DOHH2 (cell line): ENCODE results near the gene CEP112.

Experiments
- H3F3A ChIP-seq: fragments of 200-600 bp; sonication (generic), shearing (Covaris generic); 2 replicates; pipeline ENCODE4 v1.6.0; 2016; ENCODE audit warnings: antibody characterized with exemption, mild to moderate bottlenecking; ENCODE audit not compliant: control insufficient read depth, insufficient read depth
- H3K27ac ChIP-seq: fragments of 200-600 bp; sonication (generic); 2 replicates; pipeline ENCODE4 v1.5.1; 2014; ENCODE audit warnings: low read depth, mild to moderate bottlenecking, low read length, moderate library complexity
- H3K27me3 ChIP-seq: fragments of 200-600 bp; sonication (generic); 2 replicates; pipeline ENCODE4 v1.6.1; 2014; ENCODE audit warnings: mild to moderate bottlenecking, low read length, mixed read lengths; ENCODE audit not compliant: control insufficient read depth
- H3K36me3 ChIP-seq: fragments of 200-600 bp; sonication (generic); 2 replicates; pipeline ENCODE4 v1.6.1; 2014; ENCODE audit warnings: mild to moderate bottlenecking, low read length, moderate library complexity, mixed read lengths; ENCODE audit not compliant: control insufficient read depth
- H3K4me1 ChIP-seq: fragments of 200-600 bp; sonication (generic); 2 replicates; pipeline ENCODE4 v1.6.1; 2014; ENCODE audit warnings: mild to moderate bottlenecking, low read length, mixed read lengths; ENCODE audit not compliant: control insufficient read depth
- H3K4me2 ChIP-seq: fragments of 200-600 bp; sonication (generic); 2 replicates; pipeline ENCODE4 v1.6.0; 2014; ENCODE audit warnings: mild to moderate bottlenecking, low read length, moderate library complexity
- H3K4me3 ChIP-seq: fragments of 200-600 bp; sonication (generic); 2 replicates; pipeline ENCODE4 v1.5.1; 2014; ENCODE audit warnings: mild to moderate bottlenecking, low read length, mixed read lengths
- H3K79me2 ChIP-seq: fragments of 200-600 bp; sonication (generic); 2 replicates; pipeline ENCODE4 v1.6.1; 2014; ENCODE audit warnings: mild to moderate bottlenecking, low read length, mixed read lengths; ENCODE audit not compliant: control insufficient read depth
- H3K9me2 ChIP-seq: fragments of 200-600 bp; sonication (generic); replicated peaks from 2 replicates; pipeline ENCODE4 v1.6.1; 2014; ENCODE audit warnings: mild to moderate bottlenecking, low read length, mixed read lengths; ENCODE audit not compliant: control insufficient read depth
- H3K9me3 ChIP-seq: fragments of 200-600 bp; sonication (generic); 2 replicates; pipeline ENCODE4 v1.6.1; 2014; ENCODE audit warnings: antibody characterized with exemption, low read length, mixed read lengths; ENCODE audit not compliant: control insufficient read depth, insufficient read depth
- H4K20me1 ChIP-seq: fragments of 200-600 bp; sonication (generic); 2 replicates; pipeline ENCODE4 v1.6.0; 2014; ENCODE audit warnings: low read depth, mild to moderate bottlenecking, antibody characterized with exemption, low read length, moderate library complexity; ENCODE audit not compliant: control insufficient read depth, insufficient read depth
- EZH2phosphoT487 ChIP-seq: fragments of 200-600 bp; sonication (generic); IDR thresholded peaks from 2 replicates; pipeline ENCODE4 v1.6.1; 2017; ENCODE audit warnings: borderline replicate concordance, mild to moderate bottlenecking, antibody characterized with exemption, low read length, moderate library complexity, mixed read lengths
- TF ChIP-seq, protein P1 (sequence below): fragments of 200-600 bp; sonication (generic); IDR thresholded peaks from one replicate; pipeline ENCODE4 v1.5.1; 2014; ENCODE audit warnings: antibody characterized with exemption, mild to moderate bottlenecking, low read depth, low read length; ENCODE audit not compliant: poor library complexity, severe bottlenecking

CEP112 gene

DNA sequence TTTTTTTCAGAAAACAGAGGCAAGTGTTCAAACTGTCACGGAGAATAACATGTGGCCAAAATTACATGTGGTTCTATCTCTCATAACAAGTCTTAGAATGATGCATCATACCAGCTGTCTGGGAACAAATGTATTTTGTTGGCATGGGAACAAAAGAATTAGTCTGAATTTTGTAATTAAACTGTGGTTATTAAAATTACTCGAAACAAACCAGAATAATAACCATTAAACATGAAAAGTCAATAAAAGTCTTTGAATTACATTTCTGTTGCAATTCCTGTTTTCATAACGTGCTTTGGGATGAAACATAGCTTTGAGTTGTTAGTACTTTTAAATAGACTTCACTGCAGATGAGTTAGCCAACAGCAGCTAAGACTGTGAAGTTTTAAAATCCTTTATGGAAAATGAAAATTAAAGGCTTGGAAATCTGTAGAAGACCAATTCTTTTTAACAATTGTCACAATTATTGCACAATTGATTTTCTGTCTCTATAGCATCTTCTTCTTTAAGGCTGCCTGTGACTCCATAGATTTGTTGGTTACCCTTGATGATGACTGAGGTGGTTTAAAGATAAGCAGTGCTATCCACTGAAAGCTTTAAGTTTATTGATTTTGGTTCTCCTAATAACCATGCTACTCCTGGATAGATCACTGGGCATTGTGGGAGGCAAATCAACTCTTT, 512.6 kb downstream of the CEP112 start:
- Histone ChIP-seq H3K4me3 (no peak overlapping the region), H3K4me1 (no peaks in the 10 kb centered on the region), H3K27me3 (no peaks in the 10 kb centered on the region), H3K9me3 (no peaks in the 10 kb centered on the region), H3K4me2 (no peak overlapping the region), H3K27ac (no peak overlapping the region), H3K79me2 (no peaks in the 10 kb centered on the region), H3F3A (no peaks in the 10 kb centered on the region), H4K20me1 (no peaks in the 10 kb centered on the region), H3K9me2 (no peaks in the 10 kb centered on the region), H3K36me3 (no peaks in the 10 kb centered on the region)
- TF ChIP-seq, protein P1, sequence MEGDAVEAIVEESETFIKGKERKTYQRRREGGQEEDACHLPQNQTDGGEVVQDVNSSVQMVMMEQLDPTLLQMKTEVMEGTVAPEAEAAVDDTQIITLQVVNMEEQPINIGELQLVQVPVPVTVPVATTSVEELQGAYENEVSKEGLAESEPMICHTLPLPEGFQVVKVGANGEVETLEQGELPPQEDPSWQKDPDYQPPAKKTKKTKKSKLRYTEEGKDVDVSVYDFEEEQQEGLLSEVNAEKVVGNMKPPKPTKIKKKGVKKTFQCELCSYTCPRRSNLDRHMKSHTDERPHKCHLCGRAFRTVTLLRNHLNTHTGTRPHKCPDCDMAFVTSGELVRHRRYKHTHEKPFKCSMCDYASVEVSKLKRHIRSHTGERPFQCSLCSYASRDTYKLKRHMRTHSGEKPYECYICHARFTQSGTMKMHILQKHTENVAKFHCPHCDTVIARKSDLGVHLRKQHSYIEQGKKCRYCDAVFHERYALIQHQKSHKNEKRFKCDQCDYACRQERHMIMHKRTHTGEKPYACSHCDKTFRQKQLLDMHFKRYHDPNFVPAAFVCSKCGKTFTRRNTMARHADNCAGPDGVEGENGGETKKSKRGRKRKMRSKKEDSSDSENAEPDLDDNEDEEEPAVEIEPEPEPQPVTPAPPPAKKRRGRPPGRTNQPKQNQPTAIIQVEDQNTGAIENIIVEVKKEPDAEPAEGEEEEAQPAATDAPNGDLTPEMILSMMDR, result no peak
- TF ChIP-seq EZH2phosphoT487, result no peak

DNA sequence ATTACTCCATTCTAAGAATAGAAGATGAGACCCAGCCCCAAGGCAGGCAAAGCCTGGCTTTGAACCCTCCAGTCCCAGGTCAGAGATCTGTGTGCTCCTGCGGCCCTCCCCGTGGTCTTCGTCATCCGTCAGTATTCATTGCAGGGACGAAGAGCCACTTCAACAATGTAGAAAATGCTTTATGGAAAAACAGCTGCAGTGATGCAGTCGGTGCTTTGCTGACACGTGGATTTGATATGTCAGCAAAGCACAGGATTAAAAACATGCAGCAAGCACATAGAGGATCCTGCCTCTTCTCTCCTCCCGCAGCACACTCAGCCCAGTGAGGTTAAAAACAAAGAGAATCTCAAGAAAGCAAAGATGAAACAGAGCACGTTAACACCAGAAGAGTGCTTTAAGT, 513.4 kb downstream of the CEP112 start:
- no peaks in the 10 kb centered on the region for H3K9me2 ChIP-seq
- H3K9me3 ChIP-seq, result no peaks in the 10 kb centered on the region
- H4K20me1 ChIP-seq, result no peaks in the 10 kb centered on the region
- H3K27ac ChIP-seq, result no peak overlapping the region
- H3K36me3 ChIP-seq, result no peaks in the 10 kb centered on the region
- no peak overlapping the region for H3K4me3 ChIP-seq
- H3K4me1 ChIP-seq, result no peaks in the 10 kb centered on the region
- H3K79me2 ChIP-seq, result no peaks in the 10 kb centered on the region
- no peaks in the 10 kb centered on the region for H3K27me3 ChIP-seq
- no peak for TF ChIP-seq EZH2phosphoT487
- no peaks in the 10 kb centered on the region for H3F3A ChIP-seq
- H3K4me2 ChIP-seq, result no peak overlapping the region

DNA sequence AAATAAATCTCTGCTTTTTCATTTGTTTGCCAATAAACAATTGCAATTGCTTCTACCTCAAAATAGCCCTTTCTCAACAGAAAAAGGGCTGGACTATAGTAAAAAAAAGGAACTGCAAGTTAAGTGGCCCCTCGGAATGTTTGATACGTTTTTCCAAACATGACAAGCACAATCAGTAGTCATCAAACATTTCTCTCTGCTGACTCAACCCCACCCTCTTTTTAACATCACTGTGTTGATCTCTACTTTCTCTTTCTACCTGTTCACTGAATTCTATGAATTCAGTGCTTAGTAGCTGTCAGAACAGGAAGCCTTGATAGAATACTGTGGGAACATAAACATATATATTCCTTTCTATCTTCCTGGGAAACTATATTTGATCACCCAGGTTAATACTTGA, 514.0 kb downstream of the CEP112 start:
- no peaks in the 10 kb centered on the region for H3K36me3 ChIP-seq
- no peaks in the 10 kb centered on the region for H4K20me1 ChIP-seq
- H3K9me3 ChIP-seq, result no peaks in the 10 kb centered on the region
- no peak overlapping the region for H3K4me3 ChIP-seq
- H3K9me2 ChIP-seq, result no peaks in the 10 kb centered on the region
- H3K27me3 ChIP-seq, result no peaks in the 10 kb centered on the region
- H3K79me2 ChIP-seq, result no peaks in the 10 kb centered on the region
- H3K4me1 ChIP-seq, result no peaks in the 10 kb centered on the region
- no peak for TF ChIP-seq EZH2phosphoT487
- TF ChIP-seq, protein P1, result no peak
- no peak overlapping the region for H3K27ac ChIP-seq
- no peaks in the 10 kb centered on the region for H3F3A ChIP-seq
- no peak overlapping the region for H3K4me2 ChIP-seq

DNA sequence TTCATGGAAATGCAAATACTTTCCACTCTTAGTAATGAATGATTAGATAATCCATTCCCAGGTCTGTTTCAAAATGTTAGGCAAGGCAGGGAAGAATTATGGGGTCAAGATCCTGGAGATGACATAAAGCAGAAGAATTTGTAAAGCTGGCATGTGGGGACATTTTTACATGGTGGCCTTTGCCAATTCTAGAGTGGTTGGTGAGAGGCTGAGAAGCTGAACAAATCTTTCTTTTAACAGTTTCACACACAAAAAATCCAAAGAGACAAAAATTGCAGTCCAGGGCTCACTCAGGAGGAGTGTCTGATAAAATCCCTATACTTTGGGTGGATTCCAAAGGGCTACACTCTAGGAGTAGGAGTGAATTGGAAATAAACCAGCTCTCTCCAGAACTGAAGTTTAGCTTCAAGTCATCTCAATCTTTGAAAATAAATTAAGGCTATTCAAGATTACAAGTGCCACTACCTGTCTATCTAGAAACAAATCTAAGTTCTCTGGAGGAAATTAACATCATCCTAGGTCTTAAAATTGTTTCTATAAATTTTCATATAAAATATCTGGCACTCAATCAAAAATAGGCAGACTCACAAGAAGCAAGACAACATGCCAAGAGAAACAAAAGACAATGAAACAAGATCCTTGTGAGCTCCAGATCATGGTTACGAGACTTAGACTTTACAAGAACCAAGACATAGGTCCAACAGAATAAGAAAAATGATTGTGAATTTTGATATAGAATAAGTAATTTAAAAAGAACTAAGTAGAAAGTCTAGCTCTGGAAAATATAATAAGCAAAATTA, 517.5 kb downstream of the CEP112 start:
- Histone ChIP-seq H3K4me2 (no peak overlapping the region), H3K36me3 (no peaks in the 10 kb centered on the region)

More for the DNA sequence above, 517.5 kb downstream of the CEP112 start:
- H3K9me3 ChIP-seq, result no peaks in the 10 kb centered on the region
- TF ChIP-seq, protein P1, result no peak
- no peak for TF ChIP-seq EZH2phosphoT487
- no peaks in the 10 kb centered on the region for H3K79me2 ChIP-seq
- no peak overlapping the region for H3K27ac ChIP-seq
- H4K20me1 ChIP-seq, result no peaks in the 10 kb centered on the region
- H3K4me3 ChIP-seq, result no peak overlapping the region
- H3K27me3 ChIP-seq, result no peaks in the 10 kb centered on the region
- no peaks in the 10 kb centered on the region for H3K9me2 ChIP-seq
- H3K4me1 ChIP-seq, result no peaks in the 10 kb centered on the region
- H3F3A ChIP-seq, result no peaks in the 10 kb centered on the region
